Ascending aorta (tissue), 2 donors: ENCODE results near the gene CNTNAP4. TPM values are rescaled to one million over a fixed set of nuclear protein-coding genes. Genes with fewer than 3 reads are reported as not detected.

ENCODE experiments used
- DNase-seq, 2 donors: peaks; one replicate each; pipeline ENCODE4 v3.0.0-alpha.2; 2019; ENCODE audit warnings: low spot score in 2 of 2
- H3K27ac ChIP-seq, 2 donors: fragments of 200-600 bp; sonication (generic); one replicate each; pipeline ENCODE4 v1.5.1; 2016 to 2017; ENCODE audit warnings: mild to moderate bottlenecking in 1 of 2
- H3K27me3 ChIP-seq: fragments of 200-600 bp; sonication (generic); one replicate; pipeline ENCODE4 v1.5.1; 2017
- H3K36me3 ChIP-seq, 2 donors: fragments of 200-600 bp; sonication (generic); one replicate each; pipeline ENCODE4 v1.5.1; 2016
- H3K4me1 ChIP-seq, 2 donors: fragments of 200-600 bp; sonication (generic); one replicate each; pipeline ENCODE4 v1.5.1; 2016 to 2017; ENCODE audit warnings: mild to moderate bottlenecking in 1 of 2
- H3K4me3 ChIP-seq, 2 donors: fragments of 200-600 bp; sonication (generic); one replicate each; pipeline ENCODE4 v1.5.1; 2016 to 2017; ENCODE audit warnings: mild to moderate bottlenecking in 1 of 2
- H3K9me3 ChIP-seq, 2 donors: fragments of 200-600 bp; sonication (generic); one replicate each; pipeline ENCODE4 v1.5.1; 2016
- intact Hi-C: fragments of 100-400 bp; cut with DNase I; formaldehyde crosslinking; loops from one replicate; pipeline ENCODE4 v1.15.1; 2023
- total RNA-seq: library from RNA; depleted of rRNA; stranded (reverse); fragments of >200 nt; gene quantifications from one replicate; pipeline ENCODE4 v1.1.0, GENCODE V29; 2016
- TF ChIP-seq, protein P1 (sequence below), 3 experiments: fragments of 200-600 bp in 2 of 3; fragments of 450-650 bp in 1 of 3; sonication (generic) in 2 of 3; IDR thresholded peaks; one replicate each; pipeline ENCODE4 v1.5.1; 2016 to 2019; ENCODE audit warnings: antibody characterized with exemption in 3 of 3, mild to moderate bottlenecking in 1 of 3, moderate library complexity in 1 of 3

CNTNAP4 gene
- total RNA-seq, 1 donor from 2014 or later: not detected

DNA sequence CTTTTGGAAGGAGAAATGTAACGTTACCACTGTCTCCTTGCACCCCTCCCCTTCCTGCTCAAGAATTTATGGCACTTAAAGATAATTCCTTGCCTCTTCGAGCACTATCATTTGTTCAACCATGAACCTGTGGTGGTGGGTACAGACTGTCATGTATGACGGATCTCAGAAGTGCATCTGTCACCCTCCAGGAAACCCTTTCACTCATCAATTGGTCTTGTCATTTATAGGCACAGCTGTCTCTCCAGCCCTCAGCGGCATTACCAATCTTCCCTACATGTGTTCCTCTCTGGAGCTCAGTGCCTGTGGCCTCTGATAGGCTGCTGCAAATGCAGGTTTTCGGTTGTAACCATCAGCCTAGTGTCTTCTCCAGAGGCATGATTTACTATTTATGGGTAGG lies 15.0 kb downstream of the CNTNAP4 start:
- TF ChIP-seq, protein P1, sequence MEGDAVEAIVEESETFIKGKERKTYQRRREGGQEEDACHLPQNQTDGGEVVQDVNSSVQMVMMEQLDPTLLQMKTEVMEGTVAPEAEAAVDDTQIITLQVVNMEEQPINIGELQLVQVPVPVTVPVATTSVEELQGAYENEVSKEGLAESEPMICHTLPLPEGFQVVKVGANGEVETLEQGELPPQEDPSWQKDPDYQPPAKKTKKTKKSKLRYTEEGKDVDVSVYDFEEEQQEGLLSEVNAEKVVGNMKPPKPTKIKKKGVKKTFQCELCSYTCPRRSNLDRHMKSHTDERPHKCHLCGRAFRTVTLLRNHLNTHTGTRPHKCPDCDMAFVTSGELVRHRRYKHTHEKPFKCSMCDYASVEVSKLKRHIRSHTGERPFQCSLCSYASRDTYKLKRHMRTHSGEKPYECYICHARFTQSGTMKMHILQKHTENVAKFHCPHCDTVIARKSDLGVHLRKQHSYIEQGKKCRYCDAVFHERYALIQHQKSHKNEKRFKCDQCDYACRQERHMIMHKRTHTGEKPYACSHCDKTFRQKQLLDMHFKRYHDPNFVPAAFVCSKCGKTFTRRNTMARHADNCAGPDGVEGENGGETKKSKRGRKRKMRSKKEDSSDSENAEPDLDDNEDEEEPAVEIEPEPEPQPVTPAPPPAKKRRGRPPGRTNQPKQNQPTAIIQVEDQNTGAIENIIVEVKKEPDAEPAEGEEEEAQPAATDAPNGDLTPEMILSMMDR (IDR thresholded peaks at IDR 0.05): no peak
- H3K27me3 ChIP-seq: no peaks in the 10 kb centered on the region
- H3K9me3 ChIP-seq: no peaks in the 10 kb centered on the region
- H3K36me3 ChIP-seq: no peaks in the 10 kb centered on the region
- intact Hi-C loops: no loop called here
- no peak overlapping the region for H3K4me3 ChIP-seq
- H3K27ac ChIP-seq: no peak overlapping the region
- DNase-seq: no peak
- no peaks in the 10 kb centered on the region for H3K4me1 ChIP-seq

DNA sequence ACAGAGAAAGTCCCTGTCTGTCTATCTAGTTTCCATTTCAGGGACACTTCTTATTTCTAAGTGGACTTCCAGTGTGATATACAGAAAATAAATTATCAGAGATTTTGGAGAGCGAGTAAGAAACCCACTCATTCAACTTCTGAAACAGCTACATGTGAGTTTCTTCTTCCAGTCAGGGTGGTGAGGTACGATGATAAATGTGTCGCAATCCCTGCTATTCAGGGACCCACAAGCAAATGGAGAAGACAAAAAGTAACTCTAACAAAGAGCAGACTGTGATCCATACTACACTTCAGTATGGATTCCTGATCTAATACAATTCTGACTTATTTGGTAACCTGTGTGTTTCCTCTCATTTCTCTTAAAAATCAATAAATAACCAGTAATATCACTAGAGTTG lies 16.8 kb downstream of the CNTNAP4 start:
- no peaks in the 10 kb centered on the region for H3K9me3 ChIP-seq
- TF ChIP-seq, protein P1 (IDR thresholded peaks at IDR 0.05): no peak
- intact Hi-C loops: no loop called here
- no peak for DNase-seq
- H3K4me1 ChIP-seq: no peaks in the 10 kb centered on the region
- no peaks in the 10 kb centered on the region for H3K27me3 ChIP-seq
- H3K4me3 ChIP-seq: no peak overlapping the region
- no peaks in the 10 kb centered on the region for H3K36me3 ChIP-seq
- no peak overlapping the region for H3K27ac ChIP-seq

DNA sequence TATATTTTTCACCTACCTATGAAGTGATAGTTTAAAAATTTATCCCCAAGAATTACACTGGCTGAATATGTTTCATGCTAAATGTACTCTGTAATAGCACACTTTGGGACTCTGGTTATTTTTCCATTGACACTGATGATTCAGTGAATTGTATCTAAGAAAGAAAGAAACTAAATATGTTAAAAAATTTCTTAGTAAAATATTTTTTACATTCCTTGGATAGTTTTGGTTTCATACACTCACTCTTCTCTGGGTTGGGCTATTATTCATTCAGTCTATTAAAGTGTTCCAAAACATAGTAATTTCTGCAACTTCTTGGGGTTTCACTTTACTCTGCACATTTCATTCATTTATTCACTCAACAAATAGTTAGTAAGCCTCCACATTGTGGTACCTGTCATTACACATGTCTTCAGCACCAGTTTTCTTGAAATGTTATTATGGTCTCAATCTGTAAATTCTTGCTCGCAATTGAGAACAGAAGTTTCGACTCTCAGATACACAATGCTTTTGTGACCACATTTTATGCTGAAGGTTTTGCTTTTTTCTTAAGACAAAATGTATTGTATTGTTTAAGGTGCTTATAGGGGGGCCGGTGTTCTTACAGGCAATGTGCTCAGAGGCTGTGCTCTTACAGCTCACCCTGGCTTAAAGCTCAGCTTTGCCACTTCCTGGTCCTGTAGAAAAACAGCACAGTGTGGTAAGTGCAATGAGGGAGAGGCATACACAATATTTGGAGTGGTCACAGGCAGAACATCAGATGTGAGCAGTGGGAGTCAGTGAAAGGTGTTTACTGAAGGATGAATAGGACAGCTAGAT lies 17.4 kb downstream of the CNTNAP4 start:
- Histone ChIP-seq H3K9me3 (no peaks in the 10 kb centered on the region), H3K27ac (no peak overlapping the region), H3K36me3 (no peaks in the 10 kb centered on the region), H3K27me3 (no peaks in the 10 kb centered on the region), H3K4me3 (no peak overlapping the region), H3K4me1 (no peaks in the 10 kb centered on the region)
- DNase-seq: no peak
- TF ChIP-seq, protein P1 (IDR thresholded peaks at IDR 0.05): no peak
- intact Hi-C loops: no loop called here

DNA sequence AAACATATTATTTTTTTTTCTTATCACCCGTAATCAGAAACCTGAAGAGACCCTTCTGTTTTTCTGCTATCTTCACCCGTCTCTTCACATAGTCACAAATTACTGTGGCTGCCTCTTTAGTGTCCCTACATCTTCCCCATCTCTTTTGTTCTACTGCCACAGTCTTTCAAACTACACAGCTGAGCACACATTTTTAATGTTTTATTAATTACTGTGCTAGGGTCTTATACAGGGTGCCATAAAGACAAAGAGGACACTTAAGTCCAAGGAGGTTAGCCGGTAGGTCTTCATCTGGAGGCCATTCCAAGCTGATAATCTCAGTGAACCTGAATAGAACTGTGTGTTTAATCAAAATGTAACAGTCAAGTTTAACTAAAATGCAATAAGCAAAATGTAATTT lies 20.7 kb downstream of the CNTNAP4 start:
- no peaks in the 10 kb centered on the region for H3K9me3 ChIP-seq
- DNase-seq: no peak
- no peaks in the 10 kb centered on the region for H3K36me3 ChIP-seq
- TF ChIP-seq, protein P1 (IDR thresholded peaks at IDR 0.05): no peak
- intact Hi-C loops: no loop called here
- no peaks in the 10 kb centered on the region for H3K27me3 ChIP-seq
- no peak overlapping the region for H3K27ac ChIP-seq
- H3K4me1 ChIP-seq: no peaks in the 10 kb centered on the region
- no peak overlapping the region for H3K4me3 ChIP-seq

GRCh38 chr16:76303637-76304314 lies 26.6 kb downstream of the CNTNAP4 start:
- TF ChIP-seq, protein P1 (IDR thresholded peaks at IDR 0.05): no peak
- DNase-seq: no peak
- Histone ChIP-seq H3K36me3 (no peaks in the 10 kb centered on the region), H3K4me3 (no peak overlapping the region), H3K9me3 (no peaks in the 10 kb centered on the region), H3K4me1 (no peaks in the 10 kb centered on the region), H3K27ac (no peak overlapping the region), H3K27me3 (no peaks in the 10 kb centered on the region)
- intact Hi-C loops: no loop called here
